CD8-positive, alpha-beta memory T cell (primary cell): ENCODE measurements around the gene KRCC1. TPM values are rescaled to one million over a fixed set of nuclear protein-coding genes. Genes with fewer than 3 reads are reported as not detected.
"Not testable (repeated sequence)": the region's sequence is repeated elsewhere in the genome, so short reads cannot be mapped to it uniquely, and the experiment has no call there.

Experiments used
- CTCF ChIA-PET: fragments of 350-600 bp; sonication (Branson Sonifier 250); formaldehyde crosslinking; loops from one replicate; lab custom pipeline; 2021; ENCODE audit warnings: antibody characterized with exemption; lab: Charles Lee
- POLR2A ChIA-PET: fragments of 350-600 bp; sonication (Branson Sonifier 250); formaldehyde crosslinking; loops from one replicate; lab custom pipeline; 2021; ENCODE audit warnings: antibody characterized with exemption; lab: Charles Lee
- DNase-seq, 5 donors: peaks; one replicate each; pipeline versions ENCODE4 v3.0.0 to v3.0.0-alpha.2; 2020 to 2022; ENCODE audit warnings: mixed read lengths in 1 of 5
- H3K27ac ChIP-seq: one replicate; pipeline ENCODE4 v1.7.0; 2013; ENCODE audit warnings: low read depth, mild to moderate bottlenecking, low read length, moderate library complexity
- H3K27me3 ChIP-seq: 2 replicates; pipeline ENCODE4 v1.7.0; 2013; ENCODE audit warnings: low read length, mild to moderate bottlenecking; ENCODE audit not compliant: insufficient read depth, poor library complexity, severe bottlenecking
- H3K36me3 ChIP-seq: 2 replicates; pipeline ENCODE4 v1.7.0; 2013; ENCODE audit warnings: mild to moderate bottlenecking, low read length, moderate library complexity; ENCODE audit not compliant: insufficient read depth
- H3K4me1 ChIP-seq: 2 replicates; pipeline ENCODE4 v1.7.0; 2013; ENCODE audit warnings: mild to moderate bottlenecking, low read length, moderate library complexity; ENCODE audit not compliant: insufficient read depth
- H3K4me3 ChIP-seq: 2 replicates; pipeline ENCODE4 v1.7.0; 2013; ENCODE audit warnings: mild to moderate bottlenecking, low read length
- H3K9me3 ChIP-seq: 2 replicates; pipeline ENCODE4 v1.7.0; 2013; ENCODE audit warnings: mild to moderate bottlenecking, low read length
- H3K27ac Mint-ChIP-seq, 8 donors: one replicate each; pipeline ENCODE4 v1.8.0; 2020 to 2021; ENCODE audit warnings: mixed read lengths in 8 of 8, mild to moderate bottlenecking in 6 of 8, inconsistent platforms in 3 of 8, moderate library complexity in 3 of 8
- H3K27me3 Mint-ChIP-seq, 2 donors: one replicate each; pipeline ENCODE4 v1.8.0; 2020 to 2021; ENCODE audit warnings: mixed read lengths in 2 of 2, mild to moderate bottlenecking in 1 of 2, moderate library complexity in 1 of 2
- H3K36me3 Mint-ChIP-seq, 3 donors: one replicate each; pipeline ENCODE4 v1.8.0; 2020 to 2021; ENCODE audit warnings: mixed read lengths in 3 of 3, inconsistent platforms in 1 of 3, mild to moderate bottlenecking in 1 of 3
- H3K4me1 Mint-ChIP-seq, 3 donors: one replicate each; pipeline ENCODE4 v1.8.0; 2020 to 2021; ENCODE audit warnings: mixed read lengths in 3 of 3, inconsistent platforms in 1 of 3, mild to moderate bottlenecking in 1 of 3
- H3K4me3 Mint-ChIP-seq, 7 donors: one replicate each; pipeline ENCODE4 v1.8.0; 2020 to 2021; ENCODE audit warnings: mixed read lengths in 7 of 7, mild to moderate bottlenecking in 6 of 7, moderate library complexity in 4 of 7, inconsistent platforms in 2 of 7
- H3K9me3 Mint-ChIP-seq, 5 donors: one replicate each; pipeline ENCODE4 v1.8.0; 2020 to 2022; ENCODE audit warnings: mixed read lengths in 5 of 5, mild to moderate bottlenecking in 3 of 5, moderate library complexity in 2 of 5, inconsistent platforms in 1 of 5
- polyA plus RNA-seq: library from polyadenylated mRNA; unstranded; fragments of 300-500 nt; fragmentation: Illumina TruSeq; gene quantifications from one replicate; pipeline ENCODE4 v1.2.3, GENCODE V29; 2021
- total RNA-seq, 2 experiments: library from RNA; stranded (reverse); gene quantifications; one replicate each; pipeline ENCODE4 v1.2.3, GENCODE V29; 2021

The KRCC1 gene
- total and polyA plus RNA-seq, 3 experiments from 2014 or later = 14.1 to 41.3 (median 14.8) TPM

- H3K36me3 Mint-ChIP-seq, H3K27me3 Mint-ChIP-seq, H3K27ac ChIP-seq, H3K36me3 ChIP-seq, H3K4me1 ChIP-seq, H3K4me3 Mint-ChIP-seq, H3K27ac Mint-ChIP-seq, DNase-seq, H3K4me3 ChIP-seq, H3K27me3 ChIP-seq, POLR2A ChIA-PET, H3K9me3 ChIP-seq, CTCF ChIA-PET, H3K4me1 Mint-ChIP-seq, H3K9me3 Mint-ChIP-seq: not testable (repeated sequence)
Observed at GRCh38 chr2:87985902-87986301, 69.7 kb downstream of the KRCC1 start.

- H3K4me1 Mint-ChIP-seq, H3K4me3 Mint-ChIP-seq, DNase-seq, H3K27me3 Mint-ChIP-seq, H3K4me3 ChIP-seq, H3K36me3 ChIP-seq, H3K27ac ChIP-seq, H3K27me3 ChIP-seq, H3K9me3 ChIP-seq, CTCF ChIA-PET, POLR2A ChIA-PET, H3K36me3 Mint-ChIP-seq, H3K27ac Mint-ChIP-seq, H3K9me3 Mint-ChIP-seq, H3K4me1 ChIP-seq: not testable (repeated sequence)
Observed at GRCh38 chr2:87981182-87981581, 74.4 kb downstream of the KRCC1 start.

Other genes with a start within 250 kb of the KRCC1 start
- gene RGPD2, start 230.0 kb downstream of the KRCC1 start, total RNA-seq = 1 to 10 TPM; 2.9 TPM
- gene RGPD2, start 230.0 kb downstream of the KRCC1 start, polyA plus RNA-seq = 6.9 TPM
- gene RNU2-63P, start 39.2 kb downstream of the KRCC1 start, total RNA-seq = 10 to 100 TPM; 35.8 to 42.7 TPM
- gene RNU2-63P, start 39.2 kb downstream of the KRCC1 start, polyA plus RNA-seq = not detected
- not detected for gene SMYD1, start 12.0 kb upstream of the KRCC1 start, total RNA-seq
- not detected for gene SMYD1, start 12.0 kb upstream of the KRCC1 start, polyA plus RNA-seq
- gene FABP1, start 72.3 kb upstream of the KRCC1 start, total RNA-seq = not detected
- not detected for gene FABP1, start 72.3 kb upstream of the KRCC1 start, polyA plus RNA-seq
- gene THNSL2, start 114.6 kb upstream of the KRCC1 start, total RNA-seq = 1 to 10 TPM; 1.4 to 1.7 TPM
- not detected for gene THNSL2, start 114.6 kb upstream of the KRCC1 start, polyA plus RNA-seq